HG03045 (cell line): Measurements from ENCODE around the gene INTS7.
"Not testable (repeated sequence)": the region's sequence is repeated elsewhere in the genome, so short reads cannot be mapped to it uniquely, and the experiment has no call there.

Experiments
- ATAC-seq: cut with Tn5 transposase; IDR thresholded peaks from one replicate; pipeline ENCODE4 v1.9.1; 2021; ENCODE audit warnings: mild to moderate bottlenecking, moderate library complexity; ENCODE audit not compliant: unreplicated experiment

Gene INTS7

GRCh38 chr1:211937422-211937821 lies 97.9 kb downstream of the INTS7 start:
- ATAC-seq, result not testable (repeated sequence)

GRCh38 chr1:211935448-211935970 lies 99.8 kb downstream of the INTS7 start:
- peak; percentile 79 for ATAC-seq

- ATAC-seq, result no peak
Observed at GRCh38 chr1:211933946-211934714, 101.2 kb downstream of the INTS7 start.

- ATAC-seq, result no peak
Observed at GRCh38 chr1:211932933-211933254, 102.5 kb downstream of the INTS7 start.

- ATAC-seq, result no peak
Observed at GRCh38 chr1:211932231-211932932, 103.0 kb downstream of the INTS7 start.

- ATAC-seq, result no peak
Observed at GRCh38 chr1:211929683-211930082, 105.7 kb downstream of the INTS7 start.

GRCh38 chr1:211928993-211929637 lies 106.2 kb downstream of the INTS7 start:
- ATAC-seq, result no peak

GRCh38 chr1:211928290-211928801 lies 107.0 kb downstream of the INTS7 start:
- ATAC-seq, result no peak

- no peak for ATAC-seq
Observed at GRCh38 chr1:211925016-211925415, 110.3 kb downstream of the INTS7 start.

- ATAC-seq, result no peak
Observed at GRCh38 chr1:211924256-211924655, 111.1 kb downstream of the INTS7 start.

GRCh38 chr1:211923095-211923494 lies 112.3 kb downstream of the INTS7 start:
- ATAC-seq, result no peak

GRCh38 chr1:211921579-211922095 lies 113.7 kb downstream of the INTS7 start:
- ATAC-seq, result no peak

- ATAC-seq, result no peak
Observed at GRCh38 chr1:211920602-211921226, 114.6 kb downstream of the INTS7 start.

- no peak for ATAC-seq
Observed at GRCh38 chr1:211920141-211920572, 115.2 kb downstream of the INTS7 start.

GRCh38 chr1:211918843-211919414 lies 116.4 kb downstream of the INTS7 start:
- no peak for ATAC-seq

GRCh38 chr1:211916458-211916857 lies 118.9 kb downstream of the INTS7 start:
- ATAC-seq, result not testable (repeated sequence)

GRCh38 chr1:211915924-211916323 lies 119.4 kb downstream of the INTS7 start:
- no peak for ATAC-seq

- no peak for ATAC-seq
Observed at GRCh38 chr1:211912844-211913432, 122.4 kb downstream of the INTS7 start.

- ATAC-seq, result no peak
Observed at GRCh38 chr1:211912038-211912437, 123.3 kb downstream of the INTS7 start.

GRCh38 chr1:211910913-211911485 lies 124.4 kb downstream of the INTS7 start:
- no peak for ATAC-seq
